Lower leg skin (tissue), 3 donors: ENCODE measurements around the gene NUDT3.

Experiments
- POLR2A ChIP-seq, 2 donors: fragments of 450-650 bp; IDR thresholded peaks; one replicate each; pipeline ENCODE4 v1.6.1; 2016 to 2017; ENCODE audit warnings: antibody characterized with exemption in 2 of 2, mild to moderate bottlenecking in 1 of 2, moderate library complexity in 1 of 2
- TF ChIP-seq, protein P1 (sequence below), 3 donors: fragments of 450-650 bp; IDR thresholded peaks; one replicate each; pipeline ENCODE4 v1.5.1; 2016; ENCODE audit warnings: antibody characterized with exemption in 3 of 3, mild to moderate bottlenecking in 3 of 3, moderate library complexity in 2 of 3

- TF ChIP-seq POLR2A (IDR thresholded peaks at IDR 0.05), result no peak
- TF ChIP-seq, protein P1, sequence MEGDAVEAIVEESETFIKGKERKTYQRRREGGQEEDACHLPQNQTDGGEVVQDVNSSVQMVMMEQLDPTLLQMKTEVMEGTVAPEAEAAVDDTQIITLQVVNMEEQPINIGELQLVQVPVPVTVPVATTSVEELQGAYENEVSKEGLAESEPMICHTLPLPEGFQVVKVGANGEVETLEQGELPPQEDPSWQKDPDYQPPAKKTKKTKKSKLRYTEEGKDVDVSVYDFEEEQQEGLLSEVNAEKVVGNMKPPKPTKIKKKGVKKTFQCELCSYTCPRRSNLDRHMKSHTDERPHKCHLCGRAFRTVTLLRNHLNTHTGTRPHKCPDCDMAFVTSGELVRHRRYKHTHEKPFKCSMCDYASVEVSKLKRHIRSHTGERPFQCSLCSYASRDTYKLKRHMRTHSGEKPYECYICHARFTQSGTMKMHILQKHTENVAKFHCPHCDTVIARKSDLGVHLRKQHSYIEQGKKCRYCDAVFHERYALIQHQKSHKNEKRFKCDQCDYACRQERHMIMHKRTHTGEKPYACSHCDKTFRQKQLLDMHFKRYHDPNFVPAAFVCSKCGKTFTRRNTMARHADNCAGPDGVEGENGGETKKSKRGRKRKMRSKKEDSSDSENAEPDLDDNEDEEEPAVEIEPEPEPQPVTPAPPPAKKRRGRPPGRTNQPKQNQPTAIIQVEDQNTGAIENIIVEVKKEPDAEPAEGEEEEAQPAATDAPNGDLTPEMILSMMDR (IDR thresholded peaks at IDR 0.05), result no peak
These were observed 18.0 kb downstream of the NUDT3 start for GRCh38 chr6:34374508-34374907.
